ENCODE measurements around the gene UPK2.

Gene UPK2

GRCh38 chr11:118918128-118918685, 37.9 kb upstream of the UPK2 start:
- peak; percentile 87 for DNase-seq

GRCh38 chr11:118918686-118919280, 37.3 kb upstream of the UPK2 start:
- peak; percentile 77 for DNase-seq

GRCh38 chr11:118921121-118921928, 34.8 kb upstream of the UPK2 start:
- DNase-seq: peak; percentile 92

- DNase-seq: peak; percentile 76
Observed at GRCh38 chr11:118921929-118922744, 34.0 kb upstream of the UPK2 start.

GRCh38 chr11:118922745-118923627, 33.1 kb upstream of the UPK2 start:
- no peak for DNase-seq

- no peak for DNase-seq
Observed at GRCh38 chr11:118923721-118924587, 32.1 kb upstream of the UPK2 start.

GRCh38 chr11:118924591-118925585, 31.2 kb upstream of the UPK2 start:
- DNase-seq: peak; percentile 36

GRCh38 chr11:118927554-118928100, 28.5 kb upstream of the UPK2 start:
- no peak for DNase-seq

- DNase-seq: peak; percentile 93
Observed at GRCh38 chr11:118928101-118928869, 27.8 kb upstream of the UPK2 start.

- DNase-seq: peak; percentile 74
Observed at GRCh38 chr11:118928870-118929500, 27.1 kb upstream of the UPK2 start.

- peak; percentile 92 for DNase-seq
Observed at GRCh38 chr11:118929501-118930093, 26.5 kb upstream of the UPK2 start.

GRCh38 chr11:118930094-118930712, 25.9 kb upstream of the UPK2 start:
- peak; percentile 74 for DNase-seq

- no peak for DNase-seq
Observed at GRCh38 chr11:118931571-118931970, 24.5 kb upstream of the UPK2 start.

GRCh38 chr11:118933486-118933885, 22.6 kb upstream of the UPK2 start:
- no peak for DNase-seq

GRCh38 chr11:118935376-118935775, 20.7 kb upstream of the UPK2 start:
- DNase-seq: no peak

GRCh38 chr11:118938491-118939403, 17.4 kb upstream of the UPK2 start:
- peak; percentile 85 for DNase-seq

Data from fibroblast of skin of right biceps (primary cell).